ENCODE data around the gene DAGLB.

DNA sequence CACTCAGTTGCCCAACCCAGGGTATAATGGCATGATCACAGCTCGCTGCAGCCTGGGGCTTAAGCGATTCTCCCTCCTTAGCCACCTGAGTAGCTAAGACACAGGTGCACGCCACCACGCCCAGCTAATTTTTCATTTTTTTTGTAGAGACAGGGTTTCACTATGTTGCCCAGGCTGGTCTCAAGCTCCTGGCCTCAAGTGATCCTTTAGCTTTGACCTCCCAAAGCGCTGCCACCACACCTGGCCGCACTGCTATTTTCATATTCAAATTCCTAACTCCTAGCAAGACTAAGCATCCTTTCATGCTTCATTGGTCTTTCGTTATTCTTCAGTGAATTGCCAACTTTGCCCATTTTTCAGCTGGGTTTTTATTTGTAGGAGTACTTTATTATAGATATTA, 30.4 kb upstream of the DAGLB start:
- no peak for TF ChIP-seq EZH2 (IDR thresholded peaks at IDR 0.05; ENCODE audit: low read depth, low read length, severe bottlenecking)
- TF ChIP-seq GTF2F1 (IDR thresholded peaks at IDR 0.05; ENCODE audit: borderline replicate concordance, low read depth, low read length) = no peak
- TF ChIP-seq CEBPB (IDR thresholded peaks at IDR 0.05; ENCODE audit: low read depth, low read length) = no peak
- TF ChIP-seq, protein P1, sequence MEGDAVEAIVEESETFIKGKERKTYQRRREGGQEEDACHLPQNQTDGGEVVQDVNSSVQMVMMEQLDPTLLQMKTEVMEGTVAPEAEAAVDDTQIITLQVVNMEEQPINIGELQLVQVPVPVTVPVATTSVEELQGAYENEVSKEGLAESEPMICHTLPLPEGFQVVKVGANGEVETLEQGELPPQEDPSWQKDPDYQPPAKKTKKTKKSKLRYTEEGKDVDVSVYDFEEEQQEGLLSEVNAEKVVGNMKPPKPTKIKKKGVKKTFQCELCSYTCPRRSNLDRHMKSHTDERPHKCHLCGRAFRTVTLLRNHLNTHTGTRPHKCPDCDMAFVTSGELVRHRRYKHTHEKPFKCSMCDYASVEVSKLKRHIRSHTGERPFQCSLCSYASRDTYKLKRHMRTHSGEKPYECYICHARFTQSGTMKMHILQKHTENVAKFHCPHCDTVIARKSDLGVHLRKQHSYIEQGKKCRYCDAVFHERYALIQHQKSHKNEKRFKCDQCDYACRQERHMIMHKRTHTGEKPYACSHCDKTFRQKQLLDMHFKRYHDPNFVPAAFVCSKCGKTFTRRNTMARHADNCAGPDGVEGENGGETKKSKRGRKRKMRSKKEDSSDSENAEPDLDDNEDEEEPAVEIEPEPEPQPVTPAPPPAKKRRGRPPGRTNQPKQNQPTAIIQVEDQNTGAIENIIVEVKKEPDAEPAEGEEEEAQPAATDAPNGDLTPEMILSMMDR (IDR thresholded peaks at IDR 0.05; ENCODE audit: control extremely low read depth in 1 of 3, insufficient read depth in 1 of 3, low read depth in 1 of 3, low read length in 3 of 3) = no peak
- TF ChIP-seq POU5F1 (IDR thresholded peaks at IDR 0.05; ENCODE audit: low read depth, low read length) = no peak
- TF ChIP-seq, protein P2, sequence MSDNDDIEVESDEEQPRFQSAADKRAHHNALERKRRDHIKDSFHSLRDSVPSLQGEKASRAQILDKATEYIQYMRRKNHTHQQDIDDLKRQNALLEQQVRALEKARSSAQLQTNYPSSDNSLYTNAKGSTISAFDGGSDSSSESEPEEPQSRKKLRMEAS (IDR thresholded peaks at IDR 0.05) = no peak
- no peak for TF ChIP-seq SIN3A (conservative IDR thresholded peaks at IDR 0.05 in 1 of 2, IDR thresholded peaks at IDR 0.05 in 1 of 2; ENCODE audit: low read depth in 1 of 2, low read length in 2 of 2)
